Smooth muscle cell (in vitro differentiated cells): ENCODE data around the gene ZP4. TPM values are rescaled to one million over a fixed set of nuclear protein-coding genes. Genes with fewer than 3 reads are reported as not detected.

ENCODE experiments used
- DNase-seq: peaks from one replicate; lab custom pipeline; 2025; ENCODE audit not compliant: unreplicated experiment; lab: John Stamatoyannopoulos, UW
- H2AFZ ChIP-seq: fragments of 200-600 bp; sonication (generic); 2 replicates; pipeline ENCODE4 v1.6.0; 2016; ENCODE audit warnings: antibody characterized with exemption, low read depth, mild to moderate bottlenecking
- H3F3A ChIP-seq: fragments of 200-600 bp; sonication (generic); 2 replicates; pipeline ENCODE4 v1.6.0; 2017; ENCODE audit warnings: antibody characterized with exemption, low read depth
- H3K27ac ChIP-seq: fragments of 200-600 bp; sonication (generic); 2 replicates; pipeline ENCODE4 v1.5.1; 2016; ENCODE audit warnings: low read depth, mild to moderate bottlenecking
- H3K27me3 ChIP-seq: fragments of 200-600 bp; sonication (generic); 2 replicates; pipeline ENCODE4 v1.6.1; 2016; ENCODE audit warnings: low read depth, mild to moderate bottlenecking
- H3K36me3 ChIP-seq: fragments of 200-600 bp; sonication (generic); 2 replicates; pipeline ENCODE4 v1.5.1; 2016; ENCODE audit warnings: low read depth
- H3K4me1 ChIP-seq: fragments of 200-600 bp; sonication (generic); 2 replicates; pipeline ENCODE4 v1.5.1; 2016; ENCODE audit warnings: low read depth
- H3K4me2 ChIP-seq: fragments of 200-600 bp; sonication (generic); 2 replicates; pipeline ENCODE4 v1.6.0; 2016; ENCODE audit warnings: mild to moderate bottlenecking
- H3K4me3 ChIP-seq: fragments of 200-600 bp; sonication (generic); 2 replicates; pipeline ENCODE4 v1.5.1; 2016; ENCODE audit warnings: mild to moderate bottlenecking
- H3K79me2 ChIP-seq: fragments of 200-600 bp; sonication (generic); 2 replicates; pipeline ENCODE4 v1.6.0; 2016; ENCODE audit warnings: low read depth, mild to moderate bottlenecking
- H3K9ac ChIP-seq: fragments of 200-600 bp; sonication (generic); 2 replicates; pipeline ENCODE4 v1.6.0; 2016; ENCODE audit warnings: low read depth
- H3K9me3 ChIP-seq: fragments of 200-600 bp; sonication (generic); replicated peaks from 2 replicates; pipeline ENCODE4 v1.5.1; 2016; ENCODE audit warnings: low read depth
- H4K20me1 ChIP-seq: fragments of 200-600 bp; sonication (generic); 2 replicates; pipeline ENCODE4 v1.6.0; 2016; ENCODE audit warnings: low read depth
- WGBS: methylation state at CpG from one replicate; pipeline ENCODE4 v1.1.7; 2016; ENCODE audit warnings: low lambda C conversion rate; 5-methylcytosine and 5-hydroxymethylcytosine counted together
- polyA plus RNA-seq: library from polyadenylated mRNA; unstranded; fragments of >200 nt; fragmentation: Nextera tagmentation; extraction: Ambion mirVana; gene quantifications from 2 replicates; pipeline ENCODE4 v1.2.1, GENCODE V29; 2016
- total RNA-seq: library from RNA; depleted of rRNA; stranded (reverse); fragments of >200 nt; gene quantifications from 2 replicates; pipeline ENCODE4 v1.2.3, GENCODE V29; 2014
- TF ChIP-seq, protein P1 (sequence below): fragments of 200-600 bp; sonication (generic); IDR thresholded peaks from 2 replicates; pipeline ENCODE4 v1.5.1; 2017; ENCODE audit warnings: borderline replicate concordance, mild to moderate bottlenecking, antibody characterized with exemption; ENCODE audit not compliant: insufficient read depth, poor library complexity, severe bottlenecking

ZP4 gene
- total and polyA plus RNA-seq, 2 experiments from 2014 or later, result 0.31 TPM; not detected in 1

DNA sequence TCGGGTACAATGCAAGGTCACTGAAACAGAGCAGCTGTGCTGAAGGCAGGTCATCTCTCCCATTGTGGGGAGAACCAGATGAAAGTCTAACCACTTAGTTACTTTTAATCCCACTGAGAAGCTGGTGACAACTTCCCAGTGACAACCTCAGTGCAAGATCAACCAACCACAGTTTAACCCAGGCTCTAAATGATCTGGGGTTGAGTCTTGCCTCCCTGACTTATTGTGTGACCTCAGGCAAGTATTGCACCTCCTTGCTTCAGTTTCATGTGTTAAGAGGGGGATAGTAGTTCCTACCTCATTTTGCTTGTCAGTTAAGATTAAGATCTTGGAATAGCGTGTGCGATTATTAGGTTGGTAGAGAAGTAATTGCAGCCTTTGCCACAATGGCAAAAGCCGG, 3.2 kb downstream of the ZP4 start:
- WGBS, result 98% methylated on average over 4 of the region's 4 CpGs
- Histone ChIP-seq H3K9me3 (no peaks in the 10 kb centered on the region), H3K4me2 (no peak overlapping the region), H3F3A (no peaks in the 10 kb centered on the region), H3K9ac (no peak overlapping the region), H3K27ac (no peak overlapping the region), H2AFZ (no peak overlapping the region), H3K36me3 (no peaks in the 10 kb centered on the region), H3K27me3 (no peaks in the 10 kb centered on the region), H3K4me1 (no peaks in the 10 kb centered on the region), H3K4me3 (no peak overlapping the region), H4K20me1 (no peaks in the 10 kb centered on the region), H3K79me2 (no peaks in the 10 kb centered on the region)
- no peak for DNase-seq
- TF ChIP-seq, protein P1, sequence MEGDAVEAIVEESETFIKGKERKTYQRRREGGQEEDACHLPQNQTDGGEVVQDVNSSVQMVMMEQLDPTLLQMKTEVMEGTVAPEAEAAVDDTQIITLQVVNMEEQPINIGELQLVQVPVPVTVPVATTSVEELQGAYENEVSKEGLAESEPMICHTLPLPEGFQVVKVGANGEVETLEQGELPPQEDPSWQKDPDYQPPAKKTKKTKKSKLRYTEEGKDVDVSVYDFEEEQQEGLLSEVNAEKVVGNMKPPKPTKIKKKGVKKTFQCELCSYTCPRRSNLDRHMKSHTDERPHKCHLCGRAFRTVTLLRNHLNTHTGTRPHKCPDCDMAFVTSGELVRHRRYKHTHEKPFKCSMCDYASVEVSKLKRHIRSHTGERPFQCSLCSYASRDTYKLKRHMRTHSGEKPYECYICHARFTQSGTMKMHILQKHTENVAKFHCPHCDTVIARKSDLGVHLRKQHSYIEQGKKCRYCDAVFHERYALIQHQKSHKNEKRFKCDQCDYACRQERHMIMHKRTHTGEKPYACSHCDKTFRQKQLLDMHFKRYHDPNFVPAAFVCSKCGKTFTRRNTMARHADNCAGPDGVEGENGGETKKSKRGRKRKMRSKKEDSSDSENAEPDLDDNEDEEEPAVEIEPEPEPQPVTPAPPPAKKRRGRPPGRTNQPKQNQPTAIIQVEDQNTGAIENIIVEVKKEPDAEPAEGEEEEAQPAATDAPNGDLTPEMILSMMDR, result no peak

DNA sequence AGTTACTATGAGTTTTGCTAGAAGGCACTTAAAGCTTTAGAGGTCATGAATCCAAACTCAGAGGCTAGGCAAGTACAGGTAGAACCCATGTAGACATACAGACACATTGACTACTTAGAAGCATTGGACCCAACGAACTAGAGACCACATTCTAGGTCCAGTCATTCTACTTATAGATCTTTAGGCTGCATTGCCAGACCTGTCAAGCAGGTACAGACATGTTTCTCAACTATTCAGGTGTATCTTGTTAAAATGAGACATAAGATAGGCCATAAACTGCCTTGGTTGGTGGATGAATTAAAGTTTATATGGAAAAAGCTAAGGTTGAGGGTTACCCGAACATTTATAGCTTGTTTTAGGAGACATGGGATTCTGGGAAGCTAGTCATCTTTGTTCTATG, 6.5 kb downstream of the ZP4 start:
- Histone ChIP-seq H3F3A (no peaks in the 10 kb centered on the region), H3K79me2 (no peaks in the 10 kb centered on the region), H3K36me3 (no peaks in the 10 kb centered on the region), H3K9ac (no peak overlapping the region), H3K4me1 (no peaks in the 10 kb centered on the region), H3K27me3 (no peaks in the 10 kb centered on the region), H4K20me1 (no peaks in the 10 kb centered on the region), H3K9me3 (no peaks in the 10 kb centered on the region), H3K27ac (no peak overlapping the region), H3K4me3 (no peak overlapping the region), H3K4me2 (no peak overlapping the region), H2AFZ (no peak overlapping the region)
- TF ChIP-seq, protein P1, result no peak
- 85% methylated on average over 2 of the region's 2 CpGs for WGBS
- DNase-seq, result no peak

DNA sequence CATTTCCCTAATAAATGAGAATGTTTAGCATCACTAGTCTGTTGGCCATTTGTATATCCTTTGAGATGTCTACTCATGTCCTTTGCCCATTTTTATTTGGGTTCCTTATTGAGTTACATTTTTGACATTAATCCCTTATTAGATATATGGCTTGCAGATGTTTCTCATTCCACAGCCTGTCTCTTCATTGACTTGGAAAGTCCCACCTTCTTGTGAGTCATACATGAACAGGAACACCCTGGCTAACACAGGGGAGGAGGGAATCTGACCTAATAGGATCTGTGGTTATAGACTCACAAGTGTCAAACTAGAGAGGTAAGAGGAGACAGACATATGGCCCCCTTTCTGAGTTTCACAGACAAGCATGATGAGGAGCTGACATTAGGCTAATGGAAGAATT, 11.5 kb downstream of the ZP4 start:
- Histone ChIP-seq H3K4me1 (no peaks in the 10 kb centered on the region), H3K36me3 (no peaks in the 10 kb centered on the region), H3K79me2 (no peaks in the 10 kb centered on the region), H3K4me3 (no peak overlapping the region), H3K9me3 (no peaks in the 10 kb centered on the region), H2AFZ (no peak overlapping the region), H3K9ac (no peak overlapping the region), H3K4me2 (no peak overlapping the region), H3F3A (no peaks in the 10 kb centered on the region), H3K27me3 (no peaks in the 10 kb centered on the region), H4K20me1 (no peaks in the 10 kb centered on the region), H3K27ac (no peak overlapping the region)
- DNase-seq, result no peak
- TF ChIP-seq, protein P1, result no peak

DNA sequence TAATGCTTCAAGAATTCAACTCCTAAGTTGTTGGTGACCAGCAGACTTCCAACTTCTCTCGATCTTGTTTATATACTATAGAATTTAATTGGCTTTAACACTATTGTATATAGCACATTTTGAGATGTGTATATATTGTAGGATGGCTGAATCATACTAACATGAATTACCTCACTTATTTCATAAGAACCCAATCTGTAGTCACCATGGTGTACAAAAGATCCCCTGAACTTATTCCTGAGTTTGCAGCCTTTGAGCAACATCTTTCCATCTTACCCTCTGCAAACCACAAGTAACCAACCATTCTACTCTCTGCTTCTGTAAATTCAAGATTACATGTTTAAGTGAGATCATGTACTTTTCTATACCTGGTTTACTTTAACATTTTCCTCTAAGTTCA, 12.3 kb downstream of the ZP4 start:
- WGBS, result 93% methylated on average over 1 of the region's 1 CpG
- TF ChIP-seq, protein P1, result no peak
- no peaks in the 10 kb centered on the region for H3K4me1 ChIP-seq
- H3K79me2 ChIP-seq, result no peaks in the 10 kb centered on the region
- H3F3A ChIP-seq, result no peaks in the 10 kb centered on the region
- no peak overlapping the region for H3K9ac ChIP-seq
- H2AFZ ChIP-seq, result no peak overlapping the region
- H3K4me3 ChIP-seq, result no peak overlapping the region
- no peaks in the 10 kb centered on the region for H3K9me3 ChIP-seq
- no peaks in the 10 kb centered on the region for H4K20me1 ChIP-seq
- H3K27me3 ChIP-seq, result no peaks in the 10 kb centered on the region
- no peak for DNase-seq
- H3K4me2 ChIP-seq, result no peak overlapping the region
- H3K27ac ChIP-seq, result no peak overlapping the region
- H3K36me3 ChIP-seq, result no peaks in the 10 kb centered on the region
